NCI-H524 (cell line): ENCODE measurements around the gene NAA80.
"Not testable (repeated sequence)": the region's sequence is repeated elsewhere in the genome, so short reads cannot be mapped to it uniquely, and the experiment has no call there.

Experiments
- DNase-seq, 2 experiments: peaks; one replicate each; lab custom pipeline; 2025; lab: John Stamatoyannopoulos, UW

The NAA80 gene

DNA sequence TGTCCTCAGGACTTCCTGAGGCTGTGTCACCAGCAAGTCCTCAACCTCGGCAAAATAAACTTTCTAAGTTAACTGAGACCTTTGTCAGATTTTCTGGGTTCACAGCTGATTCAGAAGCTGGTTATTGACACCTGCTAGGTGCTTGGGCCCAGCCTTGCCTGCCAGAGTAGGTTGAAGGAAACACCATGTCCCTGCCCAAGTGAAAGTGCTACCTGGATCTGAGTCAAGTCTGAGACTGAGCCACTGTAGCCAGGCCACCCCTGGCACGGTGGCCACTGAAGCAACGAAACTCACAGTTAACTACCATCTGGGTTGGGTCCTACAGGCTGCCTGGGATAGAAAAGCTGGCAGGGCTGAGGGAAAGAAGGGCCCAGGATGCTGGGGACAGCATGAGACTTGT, 15.1 kb upstream of the NAA80 start:
- no peak for DNase-seq

- not testable (repeated sequence) for DNase-seq
Observed at GRCh38 chr3:50312041-50312440, 12.8 kb upstream of the NAA80 start.

- no peak for DNase-seq
Observed at GRCh38 chr3:50304601-50305000, 5.4 kb upstream of the NAA80 start.

DNA sequence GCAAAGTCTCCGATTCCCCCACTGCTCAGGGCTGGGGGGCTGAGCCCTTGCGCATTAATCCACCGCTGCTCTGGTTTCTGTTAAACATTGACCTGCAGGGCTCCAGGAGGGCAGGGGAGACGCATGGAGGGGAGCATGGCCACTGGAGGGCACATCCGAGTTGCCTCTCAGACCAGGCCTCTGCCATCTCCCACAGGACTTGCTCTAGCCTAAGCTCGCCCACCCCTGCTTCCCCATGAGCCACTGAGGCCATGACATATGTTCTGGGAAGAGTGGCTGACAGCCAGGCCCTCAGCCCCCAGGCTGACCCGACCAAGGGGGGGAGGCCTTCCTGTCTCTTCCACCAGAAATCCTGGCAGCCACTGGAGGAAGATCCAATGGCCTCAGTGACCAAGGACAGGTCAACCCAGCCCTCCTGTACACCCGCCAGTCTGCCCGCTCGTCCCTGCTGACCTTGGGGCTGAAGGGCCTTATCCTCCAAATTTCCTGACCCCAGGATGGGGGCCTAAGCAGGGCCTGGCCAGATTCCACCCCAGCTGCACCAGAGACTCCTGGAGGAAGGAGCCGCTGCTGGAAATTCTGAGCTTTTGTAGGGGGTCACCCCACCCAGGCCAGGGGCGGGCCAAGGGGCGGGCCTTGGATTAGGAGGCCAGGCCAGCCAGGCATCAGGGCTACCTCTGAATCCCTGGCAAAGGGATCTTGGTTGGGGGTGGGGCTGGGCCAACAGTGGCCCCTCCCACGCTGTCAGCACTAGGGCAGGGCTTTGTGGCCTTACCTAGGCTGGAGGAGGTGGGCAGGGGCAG, 4.0 kb upstream of the NAA80 start, which contains the start of gene HYAL1:
HYAL1 (minus strand) TSS at position 562 of the 803 bp plus-strand sequence. CDS start 618 bp downstream, outside the sequence.
- no peak for DNase-seq

- DNase-seq, result no peak
Observed at GRCh38 chr3:50302095-50303012, 3.1 kb upstream of the NAA80 start.

DNA sequence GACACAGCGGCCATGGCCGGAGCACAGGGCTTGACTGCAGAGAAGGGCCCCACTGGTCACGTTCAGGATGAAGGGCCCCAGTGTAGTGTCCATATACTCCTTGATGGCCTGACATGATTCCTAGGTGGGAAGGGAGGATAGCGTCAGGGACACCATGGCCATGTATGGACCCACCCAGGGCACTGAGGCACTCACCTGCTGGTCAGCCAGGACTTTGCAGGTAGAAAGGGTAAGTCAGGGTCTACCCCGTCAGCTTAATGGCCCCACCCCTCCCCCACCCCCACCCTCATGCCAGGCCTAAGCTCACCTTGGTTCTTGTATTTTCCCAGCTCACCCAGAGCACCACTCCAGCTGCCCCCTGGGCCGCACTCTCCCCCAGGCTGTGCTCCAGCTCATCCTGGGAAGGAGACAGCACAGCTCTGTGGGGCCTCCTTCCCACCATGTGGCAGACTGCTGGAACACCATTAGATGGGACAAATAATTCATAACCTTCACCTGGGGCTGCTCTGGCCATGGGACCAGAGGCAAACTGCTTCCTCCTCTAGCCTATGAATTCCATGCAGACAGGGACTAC, 1.6 kb upstream of the NAA80 start:
- no peak for DNase-seq

DNA sequence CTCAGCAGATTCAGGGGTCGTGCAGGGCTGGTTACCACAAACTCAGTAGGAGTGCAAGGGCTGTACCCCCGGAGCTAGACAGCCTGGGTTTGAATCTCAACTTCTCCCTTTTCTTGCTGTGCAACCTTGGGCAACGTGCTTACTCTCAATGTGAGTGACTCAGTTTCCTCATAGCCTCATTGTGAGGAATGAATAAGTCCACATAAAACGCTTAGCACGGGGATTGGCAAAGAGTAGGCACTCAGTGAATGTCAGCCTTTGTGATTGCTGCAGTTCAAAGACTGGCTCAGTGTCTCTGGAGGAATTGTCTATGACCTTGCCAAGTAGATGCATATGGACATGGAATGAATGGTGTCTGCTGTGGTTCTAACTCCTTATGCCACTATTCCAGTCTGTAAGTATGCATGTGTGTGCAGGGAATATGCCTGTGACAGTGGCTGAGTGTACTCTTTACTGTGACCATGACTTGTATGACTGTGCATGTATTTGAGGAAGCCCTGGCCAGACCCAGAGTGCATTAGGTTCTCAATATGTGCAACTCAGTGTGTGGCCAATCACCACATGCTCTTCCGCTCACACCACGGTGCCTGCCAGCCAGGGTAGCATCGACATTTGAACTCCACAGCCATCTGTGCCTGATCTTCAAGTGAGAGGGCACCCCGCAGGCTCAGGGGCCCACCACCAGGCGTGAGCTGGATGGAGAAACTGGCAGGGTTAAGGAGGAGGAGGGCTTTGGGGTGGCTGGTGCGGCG, 900 bp upstream of the NAA80 start:
- no peak for DNase-seq

GRCh38 chr3:50299638-50299928, 378 bp upstream of the NAA80 start:
- no peak for DNase-seq

- DNase-seq, result no peak
Observed at GRCh38 chr3:50297896-50298725, 1.1 kb downstream of the NAA80 start.

GRCh38 chr3:50297384-50297775, 1.8 kb downstream of the NAA80 start:
- no peak for DNase-seq

GRCh38 chr3:50296721-50297383, 2.4 kb downstream of the NAA80 start:
- DNase-seq, result no peak

- DNase-seq, result no peak
Observed at GRCh38 chr3:50295553-50296431, 3.4 kb downstream of the NAA80 start.

GRCh38 chr3:50294492-50295403, 4.5 kb downstream of the NAA80 start:
- DNase-seq, result no peak

DNA sequence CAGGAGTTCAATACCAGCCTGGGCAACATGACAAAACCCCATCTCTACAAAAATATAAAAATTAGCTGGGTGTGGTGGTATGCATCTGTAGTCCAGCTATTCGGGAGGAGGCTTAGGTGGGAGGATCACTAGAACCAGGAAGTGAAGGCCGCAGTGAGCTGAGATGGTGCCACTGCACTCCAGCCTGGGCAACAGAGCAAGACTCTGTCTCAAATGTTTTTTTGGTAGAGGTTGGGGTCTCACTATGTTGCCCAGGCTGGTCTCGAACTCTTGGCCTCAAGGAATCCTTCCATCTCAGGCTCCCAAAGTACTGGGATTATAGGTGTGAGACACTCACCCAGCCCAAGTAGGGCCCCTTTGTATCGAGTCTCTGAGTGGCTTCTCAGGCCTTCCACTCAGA, 5.1 kb downstream of the NAA80 start:
- DNase-seq, result no peak

- DNase-seq, result no peak
Observed at GRCh38 chr3:50293079-50293801, 6.0 kb downstream of the NAA80 start.

GRCh38 chr3:50292159-50293078, 6.8 kb downstream of the NAA80 start, which contains the start of gene IFRD2:
Gene IFRD2 (minus strand): TSS chr3:50292429. CDS start chr3:50292274, 155 bp downstream.
- peak; percentile 93 to 97 for DNase-seq
